Testis (tissue), 3 donors: ENCODE results near the gene H3-3A. TPM values are rescaled to one million over a fixed set of nuclear protein-coding genes. Genes with fewer than 3 reads are reported as not detected.

Source experiments
- DNase-seq: peaks from one replicate; pipeline ENCODE4 v3.0.0-alpha.2; 2019
- H3K27ac ChIP-seq, 2 donors: fragments of 200-600 bp; sonication (generic); one replicate each; pipeline ENCODE4 v1.5.1; 2019
- H3K27me3 ChIP-seq: fragments of 200-600 bp; sonication (generic); one replicate; pipeline ENCODE4 v1.5.1; 2019
- H3K36me3 ChIP-seq: fragments of 200-600 bp; sonication (generic); one replicate; pipeline ENCODE4 v1.5.1; 2017; ENCODE audit warnings: low read depth; ENCODE audit errors: missing control alignments
- H3K4me1 ChIP-seq: fragments of 200-600 bp; sonication (generic); one replicate; pipeline ENCODE4 v1.5.1; 2019
- H3K4me3 ChIP-seq, 2 donors: fragments of 200-600 bp; sonication (generic); one replicate each; pipeline ENCODE4 v1.5.1; 2017 to 2019
- H3K9me3 ChIP-seq: fragments of 200-600 bp; sonication (generic); one replicate; pipeline ENCODE4 v1.5.1; 2017
- POLR2A ChIP-seq: fragments of 450-650 bp; IDR thresholded peaks from one replicate; pipeline ENCODE4 v1.6.1; 2017; ENCODE audit warnings: antibody characterized with exemption, mild to moderate bottlenecking, moderate library complexity
- WGBS, 2 donors: methylation state at CpG; one replicate each; pipeline ENCODE4 v1.1.5; 2018; 5-methylcytosine and 5-hydroxymethylcytosine counted together
- intact Hi-C: fragments of 100-400 bp; cut with DNase I; formaldehyde crosslinking; loops from one replicate; pipeline ENCODE4 v1.15.1; 2023; ENCODE audit warnings: low total_unique reads
- polyA plus RNA-seq: library from polyadenylated mRNA; stranded (reverse); fragments of 350-450 nt; fragmentation: Illumina TruSeq; extraction: RNeasy Lipid Tissue Mini Kit (QIAGEN cat#74804); gene quantifications from one replicate; pipeline ENCODE4 v1.2.3, GENCODE V29; 2014; ENCODE audit warnings: low read depth, low replicate concordance; ENCODE audit not compliant: insufficient read depth
- total RNA-seq, 2 donors: library from RNA; depleted of rRNA; stranded (reverse); fragments of >200 nt; gene quantifications; one replicate each; pipeline ENCODE4 v1.2.3, GENCODE V29; 2016
- TF ChIP-seq, protein P1 (sequence below), 3 experiments: fragments of 450-650 bp in 2 of 3; fragments of 200-600 bp in 1 of 3; sonication (generic) in 1 of 3; IDR thresholded peaks; one replicate each; pipeline ENCODE4 v1.5.1; 2016 to 2019; ENCODE audit warnings: antibody characterized with exemption in 3 of 3, mild to moderate bottlenecking in 2 of 3, moderate library complexity in 1 of 3

H3-3A gene
- total and polyA plus RNA-seq, 3 donors from 2014 or later = 272 to 439 (median 367) TPM

DNA sequence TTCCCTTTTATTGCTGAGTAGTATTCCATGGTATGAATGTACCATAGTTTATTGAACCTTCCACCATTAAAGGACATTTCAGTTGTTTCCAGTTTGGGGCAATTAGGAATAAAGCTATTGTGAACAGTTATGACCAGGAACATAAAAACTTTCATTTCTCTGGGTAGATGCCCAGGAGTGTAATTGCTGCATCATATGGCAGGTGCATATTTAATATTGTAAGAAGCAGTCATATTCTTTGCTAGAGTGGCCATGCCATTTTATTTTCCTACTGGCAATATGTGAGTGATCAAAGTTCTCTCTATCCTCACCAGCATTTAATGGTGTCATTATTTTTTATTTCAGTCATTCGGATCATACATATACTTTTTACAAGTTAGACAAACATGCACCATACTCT lies 23.9 kb upstream of the H3-3A start:
- intact Hi-C loops = no loop called here
- H3K36me3 ChIP-seq = no peaks in the 10 kb centered on the region
- DNase-seq = no peak
- no peak overlapping the region for H3K27ac ChIP-seq
- TF ChIP-seq, protein P1, sequence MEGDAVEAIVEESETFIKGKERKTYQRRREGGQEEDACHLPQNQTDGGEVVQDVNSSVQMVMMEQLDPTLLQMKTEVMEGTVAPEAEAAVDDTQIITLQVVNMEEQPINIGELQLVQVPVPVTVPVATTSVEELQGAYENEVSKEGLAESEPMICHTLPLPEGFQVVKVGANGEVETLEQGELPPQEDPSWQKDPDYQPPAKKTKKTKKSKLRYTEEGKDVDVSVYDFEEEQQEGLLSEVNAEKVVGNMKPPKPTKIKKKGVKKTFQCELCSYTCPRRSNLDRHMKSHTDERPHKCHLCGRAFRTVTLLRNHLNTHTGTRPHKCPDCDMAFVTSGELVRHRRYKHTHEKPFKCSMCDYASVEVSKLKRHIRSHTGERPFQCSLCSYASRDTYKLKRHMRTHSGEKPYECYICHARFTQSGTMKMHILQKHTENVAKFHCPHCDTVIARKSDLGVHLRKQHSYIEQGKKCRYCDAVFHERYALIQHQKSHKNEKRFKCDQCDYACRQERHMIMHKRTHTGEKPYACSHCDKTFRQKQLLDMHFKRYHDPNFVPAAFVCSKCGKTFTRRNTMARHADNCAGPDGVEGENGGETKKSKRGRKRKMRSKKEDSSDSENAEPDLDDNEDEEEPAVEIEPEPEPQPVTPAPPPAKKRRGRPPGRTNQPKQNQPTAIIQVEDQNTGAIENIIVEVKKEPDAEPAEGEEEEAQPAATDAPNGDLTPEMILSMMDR (IDR thresholded peaks at IDR 0.05) = no peak
- no peak for TF ChIP-seq POLR2A
- no peak overlapping the region for H3K4me3 ChIP-seq
- no peaks in the 10 kb centered on the region for H3K9me3 ChIP-seq
- H3K4me1 ChIP-seq = no peaks in the 10 kb centered on the region
- 100% methylated on average over 1 of the region's 1 CpG for WGBS, 2 donors
- H3K27me3 ChIP-seq = no peaks in the 10 kb centered on the region

DNA sequence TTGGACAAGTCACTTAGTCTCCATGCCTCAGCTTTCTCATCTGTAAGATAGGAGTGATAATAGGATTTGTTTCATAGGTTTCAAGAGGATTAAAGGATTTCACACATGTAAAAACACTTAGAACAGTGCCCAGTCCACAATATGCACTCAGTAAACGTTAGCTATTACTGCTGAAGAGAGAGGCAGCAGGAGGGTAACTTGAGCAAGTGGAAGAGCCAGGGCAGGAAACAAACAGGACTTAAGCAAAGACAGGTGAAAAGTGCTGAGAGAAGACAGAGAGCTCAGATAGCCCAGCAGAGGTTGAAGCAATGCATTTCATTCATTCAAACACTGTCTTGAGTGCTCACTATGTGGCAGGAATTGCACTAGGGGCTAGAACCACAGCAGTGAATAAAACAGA lies 21.1 kb upstream of the H3-3A start:
- H3K27ac ChIP-seq = no peak overlapping the region
- TF ChIP-seq, protein P1 (IDR thresholded peaks at IDR 0.05) = no peak
- TF ChIP-seq POLR2A = no peak
- WGBS, 2 donors = 50 to 69% methylated on average over 1 of the region's 1 CpG
- no peaks in the 10 kb centered on the region for H3K9me3 ChIP-seq
- intact Hi-C loops = no loop called here
- DNase-seq = no peak
- no peaks in the 10 kb centered on the region for H3K36me3 ChIP-seq
- H3K4me1 ChIP-seq = no peaks in the 10 kb centered on the region
- H3K27me3 ChIP-seq = no peaks in the 10 kb centered on the region
- no peak overlapping the region for H3K4me3 ChIP-seq

DNA sequence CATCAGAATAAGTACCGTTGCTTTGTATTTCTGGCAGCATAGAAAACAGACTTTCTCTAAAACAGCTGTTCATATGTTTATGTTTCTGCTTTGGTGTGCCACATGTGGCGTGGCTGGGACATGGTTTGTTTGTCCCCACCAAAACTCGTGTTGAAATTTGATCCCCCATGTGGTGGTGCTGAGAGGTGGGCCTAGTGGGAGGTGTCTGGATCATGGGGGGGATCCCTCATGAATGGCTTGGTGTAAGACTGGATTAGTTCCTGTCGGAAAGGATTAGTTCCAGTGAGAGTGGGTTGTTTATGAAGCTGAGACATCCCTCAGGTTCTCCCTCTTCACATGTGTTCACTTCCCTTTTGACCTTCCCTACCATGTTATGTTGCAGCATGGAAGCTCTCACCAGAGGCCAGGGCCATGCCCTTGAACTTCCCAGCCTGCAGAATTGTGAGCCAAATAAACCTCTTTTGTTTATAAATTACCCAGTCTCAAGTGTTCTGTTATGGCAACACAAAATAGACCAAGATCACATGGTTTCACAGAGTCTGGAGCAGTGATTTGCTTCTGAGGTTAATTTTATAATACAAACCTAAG lies 17.9 kb upstream of the H3-3A start:
- Histone ChIP-seq H3K4me1 (no peaks in the 10 kb centered on the region), H3K9me3 (no peaks in the 10 kb centered on the region), H3K36me3 (no peaks in the 10 kb centered on the region), H3K4me3 (no peak overlapping the region), H3K27me3 (no peaks in the 10 kb centered on the region), H3K27ac (no peak overlapping the region)
- WGBS, 2 donors = 75% methylated on average over 3 to 4 of the region's 4 CpGs
- DNase-seq = no peak
- intact Hi-C loops = no loop called here
- TF ChIP-seq, protein P1 (IDR thresholded peaks at IDR 0.05) = no peak
- no peak for TF ChIP-seq POLR2A

DNA sequence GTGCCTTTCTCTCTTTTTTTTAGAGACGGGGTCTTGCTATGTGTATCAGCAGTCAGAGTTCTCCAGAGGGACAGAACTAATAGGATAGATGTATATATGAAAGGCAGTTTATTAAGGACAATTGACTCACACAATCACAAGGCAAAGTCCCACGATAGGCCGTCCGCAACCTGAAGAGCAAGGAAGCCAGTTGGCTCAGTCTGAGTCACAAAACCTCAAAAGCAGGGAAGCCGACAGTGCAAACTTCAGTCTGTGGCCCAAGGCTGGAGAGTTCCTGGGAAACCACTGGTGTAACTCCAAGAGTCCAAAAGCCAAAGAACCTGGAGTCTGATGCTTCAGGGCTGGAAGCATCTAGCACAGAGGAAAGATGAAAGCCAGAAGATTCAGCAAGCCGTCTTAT lies 16.3 kb upstream of the H3-3A start:
- Histone ChIP-seq H3K4me1 (no peaks in the 10 kb centered on the region), H3K9me3 (no peaks in the 10 kb centered on the region), H3K4me3 (no peak overlapping the region), H3K27me3 (no peaks in the 10 kb centered on the region), H3K36me3 (no peaks in the 10 kb centered on the region), H3K27ac (no peak overlapping the region)
- no peak for DNase-seq
- intact Hi-C loops = no loop called here
- TF ChIP-seq, protein P1 (IDR thresholded peaks at IDR 0.05) = no peak
- TF ChIP-seq POLR2A = no peak
- WGBS, 2 donors = 87 to 91% methylated on average over 6 of the region's 6 CpGs

DNA sequence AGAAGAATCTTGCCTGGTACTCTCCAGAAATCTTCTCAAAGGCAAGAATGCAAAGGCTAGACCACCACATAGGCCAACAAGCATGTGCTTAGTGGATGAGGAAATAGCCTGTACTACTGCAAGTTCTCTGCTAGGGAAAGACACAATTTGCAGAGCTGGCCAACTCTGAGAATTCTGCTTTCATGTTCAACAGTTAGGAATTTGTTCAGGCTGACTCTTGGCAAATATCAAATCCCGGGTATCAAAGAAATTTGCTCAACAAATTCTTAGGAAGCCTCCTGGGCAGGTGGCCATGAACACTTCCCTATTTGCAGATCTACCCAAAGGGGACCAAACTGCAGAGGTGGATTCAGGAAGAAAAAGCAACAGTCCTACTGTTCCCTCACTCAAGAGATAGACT lies 15.0 kb upstream of the H3-3A start:
- no peaks in the 10 kb centered on the region for H3K36me3 ChIP-seq
- intact Hi-C loops = no loop called here
- TF ChIP-seq POLR2A = no peak
- TF ChIP-seq, protein P1 (IDR thresholded peaks at IDR 0.05) = no peak
- no peak overlapping the region for H3K4me3 ChIP-seq
- no peak for DNase-seq
- H3K9me3 ChIP-seq = no peaks in the 10 kb centered on the region
- WGBS, 2 donors = 38 to 47% methylated on average over 1 of the region's 1 CpG
- H3K4me1 ChIP-seq = no peaks in the 10 kb centered on the region
- H3K27ac ChIP-seq = no peak overlapping the region
- H3K27me3 ChIP-seq = no peaks in the 10 kb centered on the region
